Medulla oblongata (tissue), 1 donor: ENCODE results near the gene GLRA2.

ENCODE experiments used
- DNase-seq: peaks from one replicate; pipeline ENCODE4 v3.0.0-alpha.2; 2015; ENCODE audit errors: extremely low spot score

GLRA2 gene

DNA sequence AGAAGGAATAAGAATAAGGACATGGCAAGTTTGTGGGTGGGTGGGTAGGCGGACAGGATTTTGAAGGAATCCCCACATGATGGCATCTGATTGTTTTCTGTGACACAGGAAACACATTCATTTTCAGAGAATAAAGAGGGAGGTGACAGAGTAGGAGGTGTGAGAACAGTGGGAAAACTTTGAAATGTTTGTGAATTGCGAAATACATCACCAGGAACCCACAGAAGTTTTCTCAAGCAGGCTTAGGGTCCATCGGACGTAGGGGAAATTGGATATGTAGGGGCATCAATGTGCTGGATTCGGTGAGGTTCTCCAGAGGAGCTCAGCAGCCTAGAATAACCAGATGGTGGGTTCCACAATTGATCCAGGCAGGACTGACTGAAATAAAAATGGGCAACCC is 171.6 kb downstream of the GLRA2 start:
- no peak for DNase-seq

GRCh38 chrX:14702145-14702544 is 172.8 kb downstream of the GLRA2 start:
- DNase-seq, result no peak

DNA sequence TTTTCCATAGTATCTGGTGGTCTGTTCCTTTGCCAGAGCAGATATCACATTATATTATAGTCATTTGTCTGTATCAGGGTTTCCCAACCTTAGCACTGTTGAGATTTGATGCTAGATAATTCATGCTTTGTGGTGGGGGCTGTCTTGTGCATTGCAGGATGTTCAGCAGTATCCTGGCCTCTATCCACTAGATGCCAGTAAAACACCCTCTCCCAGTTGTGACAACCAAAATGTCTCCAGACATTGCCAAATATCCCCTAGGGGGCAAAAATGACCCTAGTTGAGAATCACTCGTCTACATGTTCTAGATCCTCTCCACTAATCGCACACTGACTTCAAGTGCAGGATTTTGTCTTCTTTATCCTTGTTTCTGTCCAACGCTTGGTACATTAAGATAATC is 182.8 kb downstream of the GLRA2 start:
- peak; percentile 2 for DNase-seq

GRCh38 chrX:14717949-14718348 is 188.6 kb downstream of the GLRA2 start:
- DNase-seq, result no peak

GRCh38 chrX:14718403-14718802 is 189.1 kb downstream of the GLRA2 start:
- no peak for DNase-seq

GRCh38 chrX:14729058-14729457 is 199.7 kb downstream of the GLRA2 start:
- DNase-seq, result no peak

- no peak for DNase-seq
Measured at GRCh38 chrX:14738643-14739042, 209.3 kb downstream of the GLRA2 start.

- no peak for DNase-seq
Measured at GRCh38 chrX:14753441-14753840, 224.1 kb downstream of the GLRA2 start.

DNA sequence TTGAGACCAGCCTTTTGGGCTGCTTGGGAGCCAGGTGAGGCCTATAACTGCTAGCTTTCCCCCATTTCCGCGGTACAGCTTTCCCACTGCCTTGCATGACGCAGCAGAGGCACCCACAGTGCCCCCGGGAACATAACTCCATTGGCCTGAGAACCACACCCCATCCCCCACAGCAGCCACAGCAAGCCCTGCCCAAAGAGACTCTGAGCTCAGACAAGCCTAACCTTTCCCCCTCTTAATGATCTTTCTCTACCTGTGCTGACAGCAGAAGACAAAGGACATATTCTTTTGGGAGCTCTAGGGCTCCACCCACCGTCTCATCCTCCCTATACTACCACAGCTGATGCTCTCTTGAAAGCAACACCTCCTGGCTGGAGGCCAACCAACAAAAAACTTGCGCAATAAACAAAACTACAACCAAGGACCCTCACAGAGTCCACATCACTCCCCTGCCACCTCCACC is 228.7 kb downstream of the GLRA2 start:
- no peak for DNase-seq

DNA sequence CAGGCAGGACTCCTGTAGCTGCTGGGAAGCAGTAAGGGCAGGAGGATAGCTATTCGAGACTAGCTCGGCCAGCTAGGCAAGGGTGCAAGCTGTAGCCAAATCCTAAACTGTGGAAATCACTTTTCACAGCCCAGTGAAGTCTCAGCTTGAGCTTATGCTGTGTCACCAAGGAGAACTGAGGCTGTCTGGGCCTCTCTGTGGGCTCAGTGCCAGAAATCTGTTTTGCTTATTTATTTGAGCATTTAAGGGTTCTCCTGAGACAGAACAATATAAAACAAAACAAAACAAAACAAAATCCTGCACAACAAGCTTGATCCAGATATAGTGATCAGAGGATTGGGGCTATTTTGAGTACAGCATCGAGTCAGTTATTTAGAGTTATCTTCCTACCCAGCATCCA is 246.1 kb downstream of the GLRA2 start:
- peak; percentile 1 for DNase-seq

DNA sequence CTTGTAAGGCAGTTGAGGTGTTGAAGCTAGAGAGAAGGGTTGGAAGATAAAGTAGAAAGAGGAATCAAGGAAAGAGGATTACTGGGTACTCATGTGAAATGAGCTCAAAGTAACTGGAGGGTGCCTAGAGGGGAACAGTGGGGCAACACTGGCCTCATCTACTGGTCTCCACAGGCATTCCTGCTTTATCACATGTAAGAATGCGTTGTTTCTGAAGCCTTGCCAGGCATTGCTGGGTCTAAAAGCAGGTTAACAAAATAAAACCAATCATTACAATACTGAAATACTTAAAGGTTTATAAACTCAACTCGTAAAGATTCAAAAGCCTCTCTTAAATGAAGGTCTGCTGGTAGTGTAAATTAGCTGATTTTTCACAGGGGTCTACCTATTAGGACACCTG is 247.6 kb downstream of the GLRA2 start:
- no peak for DNase-seq

GRCh38 chrX:14777525-14777924 is 248.2 kb downstream of the GLRA2 start:
- no peak for DNase-seq

GRCh38 chrX:14779580-14779979 is 250.2 kb downstream of the GLRA2 start:
- no peak for DNase-seq
